Left ventricle myocardium inferior (tissue), 1 donor: Measurements from ENCODE around the gene PTPRN2. TPM values are rescaled to one million over a fixed set of nuclear protein-coding genes. Genes with fewer than 3 reads are reported as not detected.
"Not testable (repeated sequence)": the region's sequence is repeated elsewhere in the genome, so short reads cannot be mapped to it uniquely, and the experiment has no call there.

Source experiments
- DNase-seq: peaks from one replicate; pipeline ENCODE4 v3.0.0-alpha.2; 2020
- H3K27ac ChIP-seq: fragments of 200-600 bp; replicated peaks from 2 replicates; pipeline ENCODE4 v1.8.0; 2021
- H3K27me3 ChIP-seq: fragments of 200-600 bp; 2 replicates; pipeline ENCODE4 v1.8.0; 2021; ENCODE audit warnings: low read depth
- H3K36me3 ChIP-seq: fragments of 200-600 bp; 2 replicates; pipeline ENCODE4 v1.8.0; 2021
- H3K4me1 ChIP-seq: fragments of 200-600 bp; 2 replicates; pipeline ENCODE4 v1.8.0; 2021
- H3K4me3 ChIP-seq: fragments of 200-600 bp; 2 replicates; pipeline ENCODE4 v1.8.0; 2021; ENCODE audit warnings: mild to moderate bottlenecking, moderate library complexity
- H3K9me3 ChIP-seq: fragments of 200-600 bp; replicated peaks from 2 replicates; pipeline ENCODE4 v1.8.0; 2021
- intact Hi-C: fragments of 100-400 bp; cut with micrococcal nuclease; formaldehyde crosslinking; loops from one replicate; pipeline ENCODE4 v1.11.0; 2022
- total RNA-seq: library from RNA; stranded (reverse); fragmentation: NEBNext Ultra II Directional; extraction: Animal tissue kit (Norgen Biotek cat#: 25700); gene quantifications from one replicate; pipeline ENCODE4 v1.2.1, GENCODE V29; 2021
- TF ChIP-seq, protein P1 (sequence below): fragments of 200-600 bp; IDR thresholded peaks from 2 replicates; pipeline ENCODE4 v1.8.0; 2021; ENCODE audit warnings: antibody characterized with exemption, mild to moderate bottlenecking, borderline replicate concordance
- donor health status: DM: no; HTN: yes; CAD: no; lungs with severe emphysema.

Gene PTPRN2
- total RNA-seq, 1 donor from 2014 or later: 1.3 TPM

DNA sequence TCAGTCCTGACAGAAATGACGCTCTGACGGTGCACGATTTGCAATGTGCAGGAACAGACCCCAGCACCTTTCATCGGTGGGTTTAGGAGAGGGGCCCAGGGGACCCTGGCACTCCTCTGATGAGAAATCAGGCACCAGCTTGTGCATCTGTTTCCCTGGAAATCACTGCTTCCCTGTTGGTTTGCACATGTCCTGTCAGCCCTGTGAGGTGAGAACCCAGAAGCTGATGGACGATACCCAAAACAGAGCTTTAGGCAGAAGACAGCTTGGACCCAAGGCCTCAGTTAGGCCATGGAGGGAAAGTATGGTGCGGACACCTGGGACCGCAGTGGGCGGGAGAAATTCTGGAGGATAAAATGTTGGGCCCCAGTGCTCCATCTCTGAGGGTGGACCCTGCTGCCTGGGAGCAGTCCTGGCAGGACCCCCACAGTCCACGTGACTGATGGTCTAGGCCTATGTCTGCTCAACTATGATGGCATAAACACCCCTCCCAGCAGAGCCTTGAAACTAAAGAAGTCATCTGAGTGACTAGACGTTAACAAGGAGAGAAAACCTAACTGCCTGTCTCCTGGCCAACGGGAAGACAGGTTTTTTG lies 242.8 kb downstream of the PTPRN2 start:
- Histone ChIP-seq H3K27me3 (peaks cover 12% of the 10 kb centered on the region), H3K4me1 (no peaks in the 10 kb centered on the region), H3K27ac (no peak overlapping the region), H3K36me3 (no peaks in the 10 kb centered on the region), H3K9me3 (no peaks in the 10 kb centered on the region), H3K4me3 (no peak overlapping the region)
- intact Hi-C loops: no loop called here
- no peak for DNase-seq
- TF ChIP-seq, protein P1, sequence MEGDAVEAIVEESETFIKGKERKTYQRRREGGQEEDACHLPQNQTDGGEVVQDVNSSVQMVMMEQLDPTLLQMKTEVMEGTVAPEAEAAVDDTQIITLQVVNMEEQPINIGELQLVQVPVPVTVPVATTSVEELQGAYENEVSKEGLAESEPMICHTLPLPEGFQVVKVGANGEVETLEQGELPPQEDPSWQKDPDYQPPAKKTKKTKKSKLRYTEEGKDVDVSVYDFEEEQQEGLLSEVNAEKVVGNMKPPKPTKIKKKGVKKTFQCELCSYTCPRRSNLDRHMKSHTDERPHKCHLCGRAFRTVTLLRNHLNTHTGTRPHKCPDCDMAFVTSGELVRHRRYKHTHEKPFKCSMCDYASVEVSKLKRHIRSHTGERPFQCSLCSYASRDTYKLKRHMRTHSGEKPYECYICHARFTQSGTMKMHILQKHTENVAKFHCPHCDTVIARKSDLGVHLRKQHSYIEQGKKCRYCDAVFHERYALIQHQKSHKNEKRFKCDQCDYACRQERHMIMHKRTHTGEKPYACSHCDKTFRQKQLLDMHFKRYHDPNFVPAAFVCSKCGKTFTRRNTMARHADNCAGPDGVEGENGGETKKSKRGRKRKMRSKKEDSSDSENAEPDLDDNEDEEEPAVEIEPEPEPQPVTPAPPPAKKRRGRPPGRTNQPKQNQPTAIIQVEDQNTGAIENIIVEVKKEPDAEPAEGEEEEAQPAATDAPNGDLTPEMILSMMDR: no peak

DNA sequence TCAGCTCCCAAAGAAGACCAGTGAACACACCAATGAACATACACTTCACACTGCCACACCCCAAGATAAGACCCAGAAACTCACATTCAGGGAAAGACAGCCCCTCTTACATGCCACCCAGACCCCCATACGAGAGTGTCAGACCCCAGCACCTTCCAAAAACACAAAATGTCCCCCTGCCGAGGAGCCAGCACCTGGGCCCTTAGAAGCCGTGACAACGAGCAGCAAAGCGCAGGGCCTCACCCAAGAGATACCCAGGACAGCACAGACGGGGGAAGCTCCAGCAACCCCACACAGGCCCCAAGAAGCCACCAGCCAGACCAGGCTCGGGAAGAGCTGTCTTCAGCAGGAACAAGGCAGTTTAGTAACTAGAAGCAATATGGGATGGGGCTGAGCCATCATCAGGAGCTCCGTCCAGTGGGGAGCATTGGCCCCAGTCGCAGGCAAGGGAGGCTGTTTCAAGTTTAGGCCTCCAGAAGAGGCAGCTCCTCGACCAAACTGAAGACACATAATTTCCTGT lies 243.6 kb downstream of the PTPRN2 start:
- Histone ChIP-seq H3K27me3 (peaks cover 11% of the 10 kb centered on the region), H3K4me3 (no peak overlapping the region), H3K27ac (no peak overlapping the region), H3K9me3 (no peaks in the 10 kb centered on the region), H3K36me3 (no peaks in the 10 kb centered on the region), H3K4me1 (no peaks in the 10 kb centered on the region)
- intact Hi-C loops: no loop called here
- TF ChIP-seq, protein P1: no peak
- DNase-seq: no peak

DNA sequence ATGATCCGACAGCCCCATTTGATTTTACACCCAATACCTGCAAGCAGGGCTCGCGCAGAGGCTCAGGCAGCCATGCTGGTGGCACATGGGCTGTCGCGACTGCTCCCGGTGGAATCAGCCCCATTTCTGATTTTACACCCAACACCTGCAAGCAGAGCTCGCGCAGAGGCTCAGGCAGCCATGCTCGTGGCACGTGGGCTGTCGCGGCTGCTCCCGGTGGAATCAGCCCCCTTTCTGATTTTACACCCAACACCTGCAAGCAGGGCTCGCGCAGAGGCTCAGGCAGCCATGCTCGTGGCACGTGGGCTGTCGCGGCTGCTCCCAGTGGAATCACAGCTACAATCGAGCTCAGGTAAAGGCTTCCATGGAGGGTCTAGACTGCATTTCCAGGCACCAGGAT lies 244.1 kb downstream of the PTPRN2 start:
- Histone ChIP-seq H3K36me3 (no peaks in the 10 kb centered on the region), H3K4me3 (no peak overlapping the region), H3K27me3 (peaks cover 8% of the 10 kb centered on the region), H3K9me3 (no peaks in the 10 kb centered on the region), H3K4me1 (no peaks in the 10 kb centered on the region), H3K27ac (no peak overlapping the region)
- intact Hi-C loops: no loop called here
- DNase-seq: no peak
- TF ChIP-seq, protein P1: no peak

DNA sequence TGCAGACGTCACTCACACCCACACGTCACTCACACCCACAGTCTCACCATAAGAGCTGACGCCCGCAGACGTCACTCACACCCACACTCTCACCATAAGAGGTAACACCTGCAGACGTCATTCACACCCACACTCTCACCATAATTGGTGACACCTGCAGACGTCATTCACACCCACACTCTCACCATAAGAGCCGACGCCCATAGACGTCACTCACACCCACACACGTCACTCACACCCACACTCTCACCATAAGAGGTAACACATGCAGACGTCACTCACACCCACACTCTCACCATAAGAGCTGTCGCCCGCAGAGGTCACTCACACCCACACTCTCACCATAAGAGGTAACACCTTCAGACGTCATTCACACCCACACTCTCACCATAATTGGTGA lies 246.5 kb downstream of the PTPRN2 start:
- DNase-seq, H3K27me3 ChIP-seq, H3K4me3 ChIP-seq, intact Hi-C loops, H3K27ac ChIP-seq, H3K9me3 ChIP-seq, H3K36me3 ChIP-seq, H3K4me1 ChIP-seq: not testable (repeated sequence)

DNA sequence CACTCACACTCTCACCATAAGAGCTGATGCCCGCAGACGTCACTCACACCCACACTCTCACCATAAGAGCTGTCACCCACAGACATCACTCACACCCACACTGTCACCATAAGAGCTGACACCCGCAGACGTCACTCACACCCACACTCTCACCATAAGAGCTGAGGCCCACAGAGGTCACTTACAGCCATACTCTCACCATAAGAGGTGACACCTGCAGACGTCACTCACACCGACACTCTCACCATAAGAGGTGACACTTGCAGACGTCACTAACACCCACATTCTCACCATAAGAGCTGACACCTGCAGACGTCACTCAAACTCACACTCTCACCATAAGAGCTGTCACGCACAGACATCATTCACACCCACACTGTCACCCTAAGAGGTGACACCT lies 250.7 kb downstream of the PTPRN2 start:
- intact Hi-C loops, H3K4me1 ChIP-seq, H3K27ac ChIP-seq, H3K4me3 ChIP-seq, H3K36me3 ChIP-seq, H3K27me3 ChIP-seq, H3K9me3 ChIP-seq, DNase-seq: not testable (repeated sequence)

DNA sequence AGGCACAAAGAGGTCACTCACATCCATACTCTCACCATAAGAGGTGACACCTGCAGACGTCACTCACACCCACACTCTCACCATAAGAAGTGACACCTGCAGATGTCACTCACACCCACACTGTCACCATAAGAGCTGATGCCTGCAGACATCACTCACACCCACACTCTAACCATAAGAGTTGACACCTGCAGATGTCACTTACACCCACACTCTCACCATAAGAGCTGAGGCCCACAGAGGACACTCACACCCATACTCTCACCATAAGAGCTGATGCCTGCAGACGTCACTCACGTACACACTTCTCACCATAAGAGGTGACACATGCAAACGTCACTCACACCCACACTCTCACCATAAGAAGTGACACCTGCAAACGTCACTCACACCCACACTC lies 255.1 kb downstream of the PTPRN2 start:
- H3K4me1 ChIP-seq, H3K27ac ChIP-seq, H3K9me3 ChIP-seq, intact Hi-C loops, H3K36me3 ChIP-seq, H3K4me3 ChIP-seq, DNase-seq: not testable (repeated sequence)
- peaks cover 20% of the 10 kb centered on the region for H3K27me3 ChIP-seq

DNA sequence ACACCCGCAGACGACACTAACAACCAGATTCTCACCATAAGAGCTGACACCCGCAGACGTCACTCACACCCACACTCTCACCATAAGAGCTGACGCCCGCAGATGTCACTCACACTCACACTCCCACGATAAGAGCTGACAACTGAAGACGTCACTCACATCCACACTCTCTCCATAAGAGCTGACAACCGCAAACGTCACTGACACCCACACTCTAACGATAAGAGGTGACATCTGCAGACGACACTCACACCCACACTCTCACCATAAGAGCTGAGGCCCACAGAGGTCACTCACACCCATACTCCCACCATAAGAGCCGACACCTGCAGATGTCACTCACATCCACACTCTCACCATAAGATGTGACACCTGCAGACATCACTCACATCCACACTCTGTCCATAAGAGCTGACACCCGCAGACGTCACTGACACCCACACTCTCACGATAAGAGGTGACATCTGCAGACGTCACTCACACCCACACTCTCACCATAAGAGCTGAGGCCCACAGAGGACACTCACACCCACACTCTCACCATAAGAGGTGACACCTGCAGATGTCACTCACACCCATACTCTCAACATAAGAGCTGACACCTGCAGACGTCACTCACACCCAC lies 255.7 kb downstream of the PTPRN2 start:
- H3K9me3 ChIP-seq, H3K36me3 ChIP-seq, H3K4me1 ChIP-seq, H3K27ac ChIP-seq, intact Hi-C loops, H3K4me3 ChIP-seq, DNase-seq: not testable (repeated sequence)
- H3K27me3 ChIP-seq: peaks cover 22% of the 10 kb centered on the region
